Liver (tissue), 9 donors: Measurements from ENCODE around the gene CLTC. TPM values are rescaled to one million over a fixed set of nuclear protein-coding genes. Genes with fewer than 3 reads are reported as not detected.

Experiments
- DNase-seq: peaks from one replicate; pipeline ENCODE4 v3.0.0-alpha.2; 2017; ENCODE audit warnings: low spot score
- H3K27ac ChIP-seq, 2 donors: one replicate each; pipeline ENCODE4 v1.7.0; 2013; ENCODE audit warnings: inconsistent platforms in 2 of 2, low read length in 2 of 2, control low read depth in 1 of 2, low read depth in 1 of 2, mild to moderate bottlenecking in 1 of 2
- H3K27me3 ChIP-seq, 4 donors: one replicate each; pipeline versions ENCODE4 v1.6.1 to v1.7.0; 2013; ENCODE audit warnings: low read length in 3 of 4, inconsistent platforms in 1 of 4, mild to moderate bottlenecking in 1 of 4, moderate library complexity in 1 of 4; ENCODE audit not compliant: control insufficient read depth in 4 of 4, insufficient read depth in 4 of 4
- H3K36me3 ChIP-seq, 4 donors: one replicate each; pipeline versions ENCODE4 v1.6.1 to v1.7.0; 2013; ENCODE audit warnings: low read length in 3 of 4, mild to moderate bottlenecking in 3 of 4, low read depth in 1 of 4, moderate library complexity in 1 of 4; ENCODE audit not compliant: control insufficient read depth in 4 of 4, insufficient read depth in 3 of 4
- H3K4me1 ChIP-seq, 4 donors: one replicate each; pipeline versions ENCODE4 v1.6.1 to v1.7.0; 2013; ENCODE audit warnings: low read length in 3 of 4, mild to moderate bottlenecking in 3 of 4, moderate library complexity in 1 of 4; ENCODE audit not compliant: control insufficient read depth in 4 of 4, insufficient read depth in 4 of 4
- H3K4me3 ChIP-seq, 3 donors: one replicate each; pipeline versions ENCODE4 v1.6.1 to v1.7.0; 2013; ENCODE audit warnings: low read length in 3 of 3, control low read depth in 1 of 3, low read depth in 1 of 3, mild to moderate bottlenecking in 1 of 3
- H3K9ac ChIP-seq, 2 donors: one replicate each; pipeline ENCODE4 v1.7.0; 2013; ENCODE audit warnings: low read length in 2 of 2, mild to moderate bottlenecking in 2 of 2, moderate library complexity in 2 of 2, control low read depth in 1 of 2, low read depth in 1 of 2
- H3K9me3 ChIP-seq, 4 donors: one replicate each; pipeline versions ENCODE4 v1.6.1 to v1.7.0; 2013; ENCODE audit warnings: low read length in 3 of 4; ENCODE audit not compliant: control insufficient read depth in 4 of 4
- ATF3 ChIP-seq: IDR thresholded peaks from 2 replicates; pipeline ENCODE4 v1.6.1; 2016; ENCODE audit warnings: antibody characterized with exemption
- CTCF ChIP-seq: fragments of 150-350 bp; IDR thresholded peaks from 2 replicates; pipeline ENCODE4 v1.5.1; 2017; ENCODE audit warnings: improper control_type of control experiment, low read depth, low read length; ENCODE audit not compliant: missing input control
- EGR1 ChIP-seq, 2 donors: IDR thresholded peaks; 2 replicates each; pipeline ENCODE4 v1.6.1; 2016 to 2018; ENCODE audit warnings: antibody characterized with exemption in 2 of 2, low read depth in 2 of 2
- FOXA1 ChIP-seq: IDR thresholded peaks from 2 replicates; pipeline ENCODE4 v1.6.1; 2016; ENCODE audit warnings: antibody characterized with exemption
- FOXA2 ChIP-seq: IDR thresholded peaks from 2 replicates; pipeline ENCODE4 v1.6.1; 2016; ENCODE audit warnings: antibody characterized with exemption
- GABPA ChIP-seq, 2 donors: IDR thresholded peaks in 1 of 2; conservative IDR thresholded peaks in 1 of 2; 2 replicates each; pipeline ENCODE4 v1.6.1; 2016; ENCODE audit warnings: antibody characterized with exemption in 2 of 2, mild to moderate bottlenecking in 1 of 2, moderate library complexity in 1 of 2
- HNF4A ChIP-seq, 2 donors: conservative IDR thresholded peaks; 2 replicates each; pipeline ENCODE4 v1.6.1; 2016; ENCODE audit warnings: antibody characterized with exemption in 2 of 2, mild to moderate bottlenecking in 2 of 2
- HNF4G ChIP-seq: IDR thresholded peaks from 2 replicates; pipeline ENCODE4 v1.6.1; 2016; ENCODE audit warnings: antibody characterized with exemption
- JUND ChIP-seq, 2 donors: IDR thresholded peaks; 2 replicates each; pipeline ENCODE4 v1.6.1; 2016; ENCODE audit warnings: antibody characterized with exemption in 2 of 2
- MAX ChIP-seq: IDR thresholded peaks from 2 replicates; pipeline ENCODE4 v1.6.1; 2016; ENCODE audit warnings: antibody characterized with exemption
- NR2F2 ChIP-seq: IDR thresholded peaks from 2 replicates; pipeline ENCODE4 v1.6.1; 2016; ENCODE audit warnings: antibody characterized with exemption
- RAD21 ChIP-seq, 2 donors: IDR thresholded peaks; 2 replicates each; pipeline ENCODE4 v1.6.1; 2016; ENCODE audit warnings: antibody characterized with exemption in 2 of 2, mild to moderate bottlenecking in 2 of 2
- REST ChIP-seq: IDR thresholded peaks from 2 replicates; pipeline ENCODE4 v1.6.1; 2016; ENCODE audit warnings: antibody characterized with exemption, mild to moderate bottlenecking
- RXRA ChIP-seq, 2 donors: IDR thresholded peaks; 2 replicates each; pipeline ENCODE4 v1.6.1; 2017 to 2018; ENCODE audit warnings: antibody characterized with exemption in 2 of 2, mild to moderate bottlenecking in 1 of 2
- SP1 ChIP-seq: IDR thresholded peaks from 2 replicates; pipeline ENCODE4 v1.6.1; 2018; ENCODE audit warnings: antibody characterized with exemption, mild to moderate bottlenecking
- TAF1 ChIP-seq: conservative IDR thresholded peaks from 2 replicates; pipeline ENCODE4 v1.6.1; 2016; ENCODE audit warnings: antibody characterized with exemption, mild to moderate bottlenecking
- YY1 ChIP-seq: IDR thresholded peaks from 2 replicates; pipeline ENCODE4 v1.6.1; 2016; ENCODE audit warnings: antibody characterized with exemption, mild to moderate bottlenecking
- ZBTB33 ChIP-seq: IDR thresholded peaks from 2 replicates; pipeline ENCODE4 v1.6.1; 2016; ENCODE audit warnings: antibody characterized with exemption
- WGBS: extraction: QIAGEN DNeasy Blood & Tissue Kit; methylation state at CpG from one replicate; pipeline ENCODE4 v1.1.7; 2013; 5-methylcytosine and 5-hydroxymethylcytosine counted together
- polyA plus RNA-seq, 2 donors: library from polyadenylated mRNA; stranded (reverse) in 1 of 2; unstranded in 1 of 2; fragments of 200-250 nt in 1 of 2; fragments of >200 nt in 1 of 2; fragmentation: Nextera tagmentation in 1 of 2; extraction: Ambion mirVana in 1 of 2; gene quantifications; one replicate each; pipeline versions ENCODE4 v1.2.1 to v1.2.3, GENCODE V29; 2013 to 2015
- total RNA-seq, 2 donors: library from RNA; depleted of rRNA; stranded (reverse); fragments of >200 nt; gene quantifications; one replicate each; pipeline ENCODE4 v1.2.3, GENCODE V29; 2014
- donor health status: healthy.
- donor health status: healthy.
- donor health status: healthy.
- donor health status: healthy.
- donor health status: healthy.

CLTC gene
- total and polyA plus RNA-seq, 4 donors, result 59.9 to 282 (median 172) TPM

GRCh38 chr17:59707149-59707970 is 87.7 kb downstream of the CLTC start, which contains the start of the genes PTRH2 and VMP1:
TSS of gene PTRH2 (minus strand) at chr17:59707430. CDS start at chr17:59697978, 9,452 bp downstream.
TSS of gene VMP1 (plus strand) at chr17:59707654. CDS start at chr17:59731447, 23,793 bp downstream.
- Histone ChIP-seq H3K36me3 (peaks cover 0 to 2% (median 0%) of the 10 kb centered on the region in 4 donors), H3K4me3 (peak within 1 kb of the TSS; percentile 78 to 98 (median 95)), H3K9me3 (no peaks in the 10 kb centered on the region), H3K27ac (peak within 1 kb of the TSS; percentile 85 to 94), H3K9ac (peak within 1 kb of the TSS; percentile 92 to 99), H3K4me1 (peaks cover 0 to 33% (median 19%) of the 10 kb centered on the region in 4 donors), H3K27me3 (no peaks in the 10 kb centered on the region)
- under 1% methylated on average over 45 of the region's 45 CpGs for WGBS
- TF ChIP-seq TAF1, result peak; percentile 73
- peak; percentile 70 for TF ChIP-seq NR2F2
- TF ChIP-seq ATF3, result peak; percentile 36
- peak; percentile 39 for TF ChIP-seq REST
- TF ChIP-seq ZBTB33, result peak; percentile 99
- TF ChIP-seq SP1, result peak; percentile 83
- peak; percentile 85 for TF ChIP-seq YY1
- TF ChIP-seq CTCF, result no peak
- peak; percentile 33 to 43 for TF ChIP-seq RAD21 (IDR thresholded peaks at IDR 0.05)
- peak; percentile 68 for TF ChIP-seq RXRA (IDR thresholded peaks at IDR 0.05)
- peak in 1 of 2 donors; percentile 59 for TF ChIP-seq EGR1 (IDR thresholded peaks at IDR 0.05; ENCODE audit: low read depth in 2 of 2)
- peak; percentile 96 to 99 for TF ChIP-seq GABPA (IDR thresholded peaks at IDR 0.05 in 1 of 2, conservative IDR thresholded peaks at IDR 0.05 in 1 of 2)
- TF ChIP-seq HNF4G, result peak; percentile 52
- peak; percentile 89 to 90 for TF ChIP-seq JUND (IDR thresholded peaks at IDR 0.05)
- peak; percentile 19 for TF ChIP-seq FOXA2
- TF ChIP-seq FOXA1, result peak; percentile 8
- TF ChIP-seq MAX, result peak; percentile 98
- TF ChIP-seq HNF4A (conservative IDR thresholded peaks at IDR 0.05), result peak; percentile 80 to 81
- peak; percentile 93 for DNase-seq
